Panc1 (cell line): ENCODE measurements around the gene CDYL. TPM values are rescaled to one million over a fixed set of nuclear protein-coding genes. Genes with fewer than 3 reads are reported as not detected.
A peak's percentile ranks its signal among the peaks of the same experiment; 100 is the strongest.

Experiments used
- ATAC-seq: fragments of 200-7000 bp; cut with Tn5 transposase; 2 replicates; pipeline ENCODE4 v1.9.1; 2020; ENCODE audit warnings: mild to moderate bottlenecking, moderate library complexity
- BruUV-seq: library from RNA; stranded (reverse); fragments of 400-500 nt; replicated peaks from 2 replicates; lab custom pipeline; 2021; lab: Mats Ljungman, UMichigan
- CTCF ChIA-PET: fragments of 300-600 bp; sonication (Branson Sonifier 250); formaldehyde crosslinking; loops from one replicate; lab custom pipeline; 2022; ENCODE audit warnings: antibody characterized with exemption; lab: Charles Lee
- POLR2A ChIA-PET: fragments of 300-600 bp; sonication (Branson Sonifier 250); formaldehyde crosslinking; loops from one replicate; lab custom pipeline; 2022; ENCODE audit warnings: antibody characterized with exemption; lab: Charles Lee
- DNase-seq: peaks from one replicate; pipeline ENCODE4 v3.0.0-alpha.2; 2010; ENCODE audit warnings: low read depth, low spot score
- H3K27ac ChIP-seq: 2 replicates; pipeline ENCODE4 v1.5.1; 2011; ENCODE audit warnings: mild to moderate bottlenecking, low read length, inconsistent platforms
- H3K27me3 ChIP-seq: fragments of 200-500 bp; sonication (Bioruptor generic); 2 replicates; pipeline ENCODE4 v1.6.0; 2014; ENCODE audit warnings: low read length, inconsistent platforms; ENCODE audit not compliant: control insufficient read depth, insufficient read depth
- H3K36me3 ChIP-seq: fragments of 200-500 bp; sonication (Bioruptor generic); 2 replicates; pipeline ENCODE4 v1.5.1; 2014; ENCODE audit warnings: inconsistent platforms, mild to moderate bottlenecking, low read length, moderate library complexity; ENCODE audit not compliant: control insufficient read depth, insufficient read depth
- H3K4me1 ChIP-seq: 2 replicates; pipeline ENCODE4 v1.5.1; 2011; ENCODE audit warnings: inconsistent platforms, mild to moderate bottlenecking, low read length, moderate library complexity; ENCODE audit not compliant: control insufficient read depth, insufficient read depth
- H3K4me3 ChIP-seq, 2 experiments: 2 replicates each; pipeline ENCODE4 v1.5.1; 2011 to 2012; ENCODE audit warnings: low read depth in 2 of 2, low read length in 2 of 2, mild to moderate bottlenecking in 2 of 2, inconsistent platforms in 1 of 2, moderate library complexity in 1 of 2
- H3K9me3 ChIP-seq: fragments of 200-500 bp; sonication (Bioruptor generic); 2 replicates; pipeline ENCODE4 v1.5.1; 2014; ENCODE audit warnings: low read depth, mild to moderate bottlenecking, inconsistent platforms, low read length, moderate library complexity; ENCODE audit not compliant: control insufficient read depth, insufficient read depth
- CTCF ChIP-seq: fragments of 450-650 bp; IDR thresholded peaks from 2 replicates; pipeline ENCODE4 v1.5.1; 2017; ENCODE audit warnings: mild to moderate bottlenecking
- POLR2AphosphoS5 ChIP-seq: IDR thresholded peaks from 2 replicates; pipeline ENCODE4 v1.6.1; 2012; ENCODE audit warnings: mild to moderate bottlenecking, low read depth, low read length, moderate library complexity
- REST ChIP-seq, 2 experiments: IDR thresholded peaks; 2 replicates each; pipeline ENCODE4 v1.6.1; 2011 to 2012; ENCODE audit warnings: low read depth in 2 of 2, control low read depth in 1 of 2, low read length in 1 of 2, mild to moderate bottlenecking in 1 of 2, moderate library complexity in 1 of 2; ENCODE audit not compliant: insufficient read depth in 1 of 2
- SIN3A ChIP-seq: IDR thresholded peaks from 2 replicates; pipeline ENCODE4 v1.6.1; 2012; ENCODE audit warnings: low read depth, mild to moderate bottlenecking, low read length, moderate library complexity, borderline replicate concordance; ENCODE audit not compliant: insufficient read depth
- TCF7L2 ChIP-seq: IDR thresholded peaks from 2 replicates; pipeline ENCODE4 v1.6.1; 2011; ENCODE audit warnings: mild to moderate bottlenecking, low read depth, low read length, inconsistent platforms
- in situ Hi-C: cut with HindIII; loops from 2 replicates; pipeline ENCODE4 v1.10.0; 2016; ENCODE audit warnings: low sequenced_read_pairs, low pct_unique_long_range_greater_than_20kb
- intact Hi-C: fragments of 100-400 bp; cut with micrococcal nuclease; formaldehyde crosslinking; loops from one replicate; pipeline ENCODE4 v1.10.0; 2022; ENCODE audit not compliant: unreplicated experiment
- total RNA-seq: library from RNA; stranded (reverse); gene quantifications from one replicate; pipeline ENCODE4 v1.2.1, GENCODE V29; 2021; ENCODE audit not compliant: unreplicated experiment

CDYL gene
- total RNA-seq, 1 experiment from 2014 or later: 61.4 TPM

- intact Hi-C loops (loop anchor here (5.0 kb wide), 1 partner anchor 159 kb away; the partner anchor contains the start of gene CDYL), in situ Hi-C loops (no loop called here)
- BruUV-seq: no TSS peak
- Histone ChIP-seq H3K27me3 (no peaks in the 10 kb centered on the region), H3K36me3 (peaks cover 2% of the 10 kb centered on the region; the same call in 1 of the 2 replicates), H3K9me3 (no peaks in the 10 kb centered on the region), H3K4me1 (peaks cover 2% of the 10 kb centered on the region), H3K27ac (no peak overlapping the region; the same call in 1 of the 2 replicates), H3K4me3 (no peak overlapping the region)
- ATAC-seq (no peak), DNase-seq (no peak)
- POLR2A ChIA-PET: no interaction called here
- CTCF ChIA-PET: interaction anchor here (0.5 kb wide), 1 partner anchor 67 kb away, joined by 6 read pairs; no protein-coding TSS in a partner anchor
- TF ChIP-seq REST (IDR thresholded peaks at IDR 0.05; ENCODE audit: insufficient read depth in 1 of 2, low read depth in 2 of 2, low read length in 1 of 2): no peak
- no peak for TF ChIP-seq SIN3A
- TF ChIP-seq CTCF: peak; percentile 69; the same call in 1 of the 2 replicates
Measured at GRCh38 chr6:4936681-4937041, 160.5 kb downstream of the CDYL start.

- no peak overlapping the region for H3K27ac ChIP-seq
- H3K36me3 ChIP-seq: peaks cover 2% of the 10 kb centered on the region; the same call in 1 of the 2 replicates
- no TSS peak for BruUV-seq
- no peaks in the 10 kb centered on the region for H3K9me3 ChIP-seq
- intact Hi-C loops (loop anchor here (5.0 kb wide), 1 partner anchor 160 kb away; the partner anchor contains the start of gene CDYL), in situ Hi-C loops (no loop called here)
- ChIA-PET CTCF (no interaction called here), POLR2A (no interaction called here)
- no peak overlapping the region for H3K4me3 ChIP-seq
- peaks cover 7% of the 10 kb centered on the region for H3K4me1 ChIP-seq
- H3K27me3 ChIP-seq: no peaks in the 10 kb centered on the region
- ATAC-seq (no peak), DNase-seq (no peak)
- TF ChIP-seq CTCF: no peak
- no peak for TF ChIP-seq REST (IDR thresholded peaks at IDR 0.05; ENCODE audit: insufficient read depth in 1 of 2, low read depth in 2 of 2, low read length in 1 of 2)
- TF ChIP-seq POLR2AphosphoS5: no peak
- TF ChIP-seq SIN3A: no peak
- no peak for TF ChIP-seq TCF7L2
Measured at GRCh38 chr6:4937414-4937813, 161.2 kb downstream of the CDYL start.
